GM12878 (cell line): ENCODE measurements around the gene RAI14. TPM values are rescaled to one million over a fixed set of nuclear protein-coding genes. Genes with fewer than 3 reads are reported as not detected.

Source experiments
- ATAC-seq: fragments of 200-7000 bp; cut with Tn5 transposase; 3 replicates; pipeline ENCODE4 v1.9.1; 2020; ENCODE audit warnings: mild to moderate bottlenecking, moderate library complexity
- BruUV-seq: library from RNA; stranded (reverse); fragments of 400-500 nt; replicated peaks from 2 replicates; lab custom pipeline; 2021; lab: Mats Ljungman, UMichigan
- CTCF ChIA-PET: fragments of 300-600 bp; sonication (Branson Sonifier 250); formaldehyde crosslinking; extraction: SDS; loops from one replicate; lab custom pipeline; 2021; ENCODE audit warnings: inconsistent platforms; lab: Yijun Ruan, JAX
- POLR2A ChIA-PET: fragments of 350-600 bp; formaldehyde crosslinking; extraction: SDS; loops from one replicate; lab custom pipeline; 2021; ENCODE audit warnings: inconsistent platforms; lab: Charles Lee
- RAD21 ChIA-PET: fragments of 300-600 bp; sonication (Branson Sonifier 250); formaldehyde crosslinking; loops from one replicate; lab custom pipeline; 2023; ENCODE audit warnings: antibody characterized with exemption; ENCODE audit not compliant: unreplicated experiment; lab: Charles Lee
- SMC1A ChIA-PET: fragments of 300-600 bp; sonication (Branson Sonifier 250); formaldehyde crosslinking; loops from one replicate; lab custom pipeline; 2023; ENCODE audit not compliant: unreplicated experiment, uncharacterized antibody; lab: Charles Lee
- DNase-seq: peaks from one replicate; pipeline ENCODE4 v3.0.0-alpha.2; 2011; ENCODE audit warnings: low read depth, low spot score
- FAIRE-seq: peaks from 3 replicates; lab custom pipeline; 2011; peaks lifted over from hg19 to GRCh38; lab: Jason Lieb, UNC
- H2AFZ ChIP-seq: 2 replicates; pipeline ENCODE4 v1.6.0; 2011; ENCODE audit warnings: low read depth, low read length, control low read depth; ENCODE audit not compliant: control insufficient read depth
- H3K27ac ChIP-seq: 2 replicates; pipeline ENCODE4 v1.5.1; 2011; ENCODE audit warnings: control low read depth; ENCODE audit not compliant: control insufficient read depth, insufficient read depth
- H3K27me3 ChIP-seq, 2 experiments: replicated peaks in 1 of 2; 2 replicates each; pipeline versions ENCODE4 v1.6.0 to v1.6.1; 2011; ENCODE audit warnings: low read length in 1 of 2; ENCODE audit not compliant: control insufficient read depth in 2 of 2, insufficient read depth in 2 of 2
- H3K36me3 ChIP-seq, 2 experiments: 2 replicates each; pipeline ENCODE4 v1.5.1; 2011; ENCODE audit warnings: low read length in 1 of 2; ENCODE audit not compliant: control insufficient read depth in 2 of 2, insufficient read depth in 2 of 2
- H3K4me1 ChIP-seq: 2 replicates; pipeline ENCODE4 v1.6.1; 2011; ENCODE audit warnings: mild to moderate bottlenecking, low read length, moderate library complexity, mixed read lengths; ENCODE audit not compliant: control insufficient read depth, insufficient read depth
- H3K4me2 ChIP-seq: 2 replicates; pipeline ENCODE4 v1.6.0; 2011; ENCODE audit warnings: control low read depth; ENCODE audit not compliant: control insufficient read depth, insufficient read depth
- H3K4me3 ChIP-seq: fragments of 200-600 bp; sonication (generic); 2 replicates; pipeline ENCODE4 v1.5.1; 2016
- H3K79me2 ChIP-seq: 2 replicates; pipeline ENCODE4 v1.6.0; 2011; ENCODE audit warnings: low read length; ENCODE audit not compliant: control insufficient read depth, insufficient read depth
- H3K9ac ChIP-seq: 2 replicates; pipeline ENCODE4 v1.8.0; 2011; ENCODE audit warnings: low read length, control low read depth, mixed read lengths; ENCODE audit not compliant: control insufficient read depth, insufficient read depth
- H3K9me3 ChIP-seq: replicated peaks from 3 replicates; pipeline ENCODE4 v1.5.1; 2011; ENCODE audit warnings: mild to moderate bottlenecking, low read length; ENCODE audit not compliant: control insufficient read depth, insufficient read depth
- H4K20me1 ChIP-seq: 2 replicates; pipeline ENCODE4 v1.6.0; 2011; ENCODE audit not compliant: control insufficient read depth, insufficient read depth
- ATF7 ChIP-seq: fragments of 450-650 bp; IDR thresholded peaks from 2 replicates; pipeline ENCODE4 v1.6.1; 2016; ENCODE audit warnings: low read depth, mild to moderate bottlenecking
- CBX3 ChIP-seq: fragments of 200-600 bp; sonication (generic); IDR thresholded peaks from 2 replicates; pipeline ENCODE4 v1.6.1; 2016; ENCODE audit warnings: low read depth, borderline replicate concordance
- CREM ChIP-seq: IDR thresholded peaks from 2 replicates; pipeline ENCODE4 v1.6.1; 2014; ENCODE audit warnings: antibody characterized with exemption, low read depth
- FOXM1 ChIP-seq: IDR thresholded peaks from 2 replicates; pipeline ENCODE4 v1.6.1; 2012; ENCODE audit warnings: low read depth, mild to moderate bottlenecking, inconsistent platforms, low read length, moderate library complexity
- HDAC2 ChIP-seq: fragments of 200-600 bp; sonication (generic); IDR thresholded peaks from 2 replicates; pipeline ENCODE4 v1.6.1; 2017
- IRF4 ChIP-seq: IDR thresholded peaks from 2 replicates; pipeline ENCODE4 v1.6.1; 2011; ENCODE audit warnings: low read depth, low read length
- MYC ChIP-seq: IDR thresholded peaks from 2 replicates; pipeline ENCODE4 v1.6.1; 2011; ENCODE audit warnings: mild to moderate bottlenecking, low read length, moderate library complexity, inconsistent platforms; ENCODE audit not compliant: insufficient read depth, insufficient replicate concordance, insufficient read length, severe bottlenecking
- NBN ChIP-seq: fragments of 450-650 bp; IDR thresholded peaks from 2 replicates; pipeline ENCODE4 v1.6.1; 2016
- NFIC ChIP-seq: IDR thresholded peaks from 2 replicates; pipeline ENCODE4 v1.6.1; 2012; ENCODE audit warnings: low read depth, mild to moderate bottlenecking, inconsistent platforms, low read length, moderate library complexity
- PAX8 ChIP-seq: fragments of 450-650 bp; IDR thresholded peaks from 2 replicates; pipeline ENCODE4 v1.6.1; 2017; ENCODE audit warnings: mild to moderate bottlenecking, moderate library complexity
- RAD21 ChIP-seq: IDR thresholded peaks from 2 replicates; pipeline ENCODE4 v1.6.1; 2011; ENCODE audit warnings: mild to moderate bottlenecking, low read depth, low read length, moderate library complexity; ENCODE audit not compliant: insufficient read depth
- RAD51 ChIP-seq: fragments of 450-650 bp; IDR thresholded peaks from 2 replicates; pipeline ENCODE4 v1.6.1; 2016; ENCODE audit warnings: moderate library complexity, mild to moderate bottlenecking, inconsistent platforms
- RBBP5 ChIP-seq: fragments of 200-600 bp; sonication (generic); conservative IDR thresholded peaks from 2 replicates; pipeline ENCODE4 v1.6.1; 2016
- STAT1 ChIP-seq: fragments of 450-650 bp; conservative IDR thresholded peaks from 2 replicates; pipeline ENCODE4 v1.6.1; 2014; ENCODE audit warnings: antibody characterized with exemption, mild to moderate bottlenecking
- SUPT20H ChIP-seq: IDR thresholded peaks from 2 replicates; pipeline ENCODE4 v1.6.1; 2011; ENCODE audit warnings: low read depth, mild to moderate bottlenecking, low read length, moderate library complexity, borderline replicate concordance; ENCODE audit not compliant: control insufficient read depth
- TCF12 ChIP-seq: IDR thresholded peaks from 2 replicates; pipeline ENCODE4 v1.6.1; 2011; ENCODE audit warnings: low read depth, mild to moderate bottlenecking, low read length
- WRNIP1 ChIP-seq: IDR thresholded peaks from 2 replicates; pipeline ENCODE4 v1.6.1; 2011; ENCODE audit warnings: low read depth, low read length, improper control_type of control experiment, borderline replicate concordance
- WGBS: methylation state at CpG from one replicate; pipeline ENCODE4 v1.1.6; 2016; ENCODE audit warnings: low lambda C conversion rate; ENCODE audit not compliant: insufficient replicate concordance, insufficient coverage; ENCODE audit errors: missing lambda C conversion rate; 5-methylcytosine and 5-hydroxymethylcytosine counted together
- in situ Hi-C: fragments of 300-500 bp; cut with MboI; formaldehyde crosslinking; loops from 9 replicates; pipeline ENCODE4 v1.14.3; 2018; ENCODE audit warnings: mixed read lengths
- intact Hi-C: fragments of 100-400 bp; cut with micrococcal nuclease; formaldehyde crosslinking; loops from one replicate; pipeline ENCODE4 v1.14.2; 2022; ENCODE audit not compliant: unreplicated experiment
- polyA plus RNA-seq, 11 experiments: library from polyadenylated mRNA; depleted of rRNA in 4 of 11; unstranded in 6 of 11; stranded (reverse) in 5 of 11; fragments of >200 nt; fragmentation: Nextera tagmentation in 4 of 11; fragmentation: Illumina TruSeq in 1 of 11; extraction: Ambion mirVana in 4 of 11; extraction: Trizol in 1 of 11; gene quantifications; 1 replicate in 1 of 11; 2 replicates in 10 of 11; pipeline versions ENCODE4 v1.2.1 to v1.2.3, GENCODE V29; 2011 to 2016; ENCODE audit warnings: inconsistent platforms in 2 of 11, missing spikeins in 2 of 11, low read depth in 1 of 11
- total RNA-seq, 4 experiments: library from RNA; depleted of rRNA in 3 of 4; stranded (reverse); fragments of >200 nt in 3 of 4; fragmentation: Illumina TruSeq in 1 of 4; extraction: Trizol in 1 of 4; gene quantifications; 2 replicates each; pipeline versions ENCODE4 v1.2.1 to v1.2.3, GENCODE V29; 2013 to 2021
- TF ChIP-seq, protein P1 (sequence below): IDR thresholded peaks from 2 replicates; pipeline ENCODE4 v1.6.1; 2012; ENCODE audit warnings: low read depth, low read length, improper control_type of control experiment

RAI14 gene
- total and polyA plus RNA-seq, 10 of the 15 experiments (the other 5 are each of a cell fraction or from before 2014, with no cell fraction given), result 0.18 to 4.6 (median 1.9) TPM

DNA sequence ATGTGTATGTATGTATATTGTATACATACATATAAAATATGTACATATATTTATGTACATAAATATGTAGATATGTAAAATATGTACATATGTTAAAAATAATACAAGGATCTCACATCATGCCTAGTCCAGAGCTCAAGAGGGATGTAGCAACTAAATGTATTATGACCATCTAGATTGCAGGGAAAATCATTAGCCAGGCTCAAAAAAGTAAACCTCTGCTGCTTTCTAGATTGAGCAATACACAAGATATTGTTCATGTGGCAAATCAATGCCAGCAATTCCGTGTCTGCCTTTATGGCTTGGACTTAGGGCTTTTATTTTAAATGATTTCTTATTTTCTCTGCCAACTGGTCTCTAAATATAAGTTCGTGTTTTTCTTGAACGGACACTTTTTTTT lies 65.2 kb downstream of the RAI14 start:
- ChIA-PET SMC1A (no interaction called here), RAD21 (no interaction called here), POLR2A (no interaction called here), CTCF (no interaction called here)
- Histone ChIP-seq H4K20me1 (no peaks in the 10 kb centered on the region), H3K4me1 (no peaks in the 10 kb centered on the region), H2AFZ (no peak overlapping the region), H3K4me3 (no peak overlapping the region), H3K4me2 (no peak overlapping the region), H3K27ac (no peak overlapping the region), H3K79me2 (no peaks in the 10 kb centered on the region), H3K36me3 (no peaks in the 10 kb centered on the region), H3K9me3 (no peaks in the 10 kb centered on the region), H3K27me3 (no peaks in the 10 kb centered on the region; a peak in 2 of 4 replicates), H3K9ac (no peak overlapping the region)
- WGBS, result 21% methylated on average over 3 of the region's 3 CpGs
- in situ Hi-C loops (no loop called here), intact Hi-C loops (no loop called here)
- DNase-seq, result no peak
- no TSS peak for BruUV-seq
- no peak for TF ChIP-seq PAX8
- TF ChIP-seq, protein P1, sequence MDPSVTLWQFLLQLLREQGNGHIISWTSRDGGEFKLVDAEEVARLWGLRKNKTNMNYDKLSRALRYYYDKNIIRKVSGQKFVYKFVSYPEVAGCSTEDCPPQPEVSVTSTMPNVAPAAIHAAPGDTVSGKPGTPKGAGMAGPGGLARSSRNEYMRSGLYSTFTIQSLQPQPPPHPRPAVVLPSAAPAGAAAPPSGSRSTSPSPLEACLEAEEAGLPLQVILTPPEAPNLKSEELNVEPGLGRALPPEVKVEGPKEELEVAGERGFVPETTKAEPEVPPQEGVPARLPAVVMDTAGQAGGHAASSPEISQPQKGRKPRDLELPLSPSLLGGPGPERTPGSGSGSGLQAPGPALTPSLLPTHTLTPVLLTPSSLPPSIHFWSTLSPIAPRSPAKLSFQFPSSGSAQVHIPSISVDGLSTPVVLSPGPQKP, result no peak
- TF ChIP-seq NFIC, result no peak
- TF ChIP-seq NBN, result no peak
- no peak for TF ChIP-seq MYC
- TF ChIP-seq TCF12, result no peak
- TF ChIP-seq STAT1, result no peak
- TF ChIP-seq RAD51, result no peak
- TF ChIP-seq CBX3, result no peak
- no peak for TF ChIP-seq RBBP5
- no peak for TF ChIP-seq WRNIP1
- no peak for TF ChIP-seq HDAC2
- TF ChIP-seq FOXM1, result no peak
- TF ChIP-seq CREM, result no peak
- no peak for TF ChIP-seq IRF4
- no peak for TF ChIP-seq RAD21
- no peak for TF ChIP-seq SUPT20H
- TF ChIP-seq ATF7, result no peak
- no peak for ATAC-seq
- FAIRE-seq, result no peak
